Measurements from ENCODE around the gene DOCK3.
"Not testable (repeated sequence)": the region's sequence is repeated elsewhere in the genome, so short reads cannot be mapped to it uniquely, and the experiment has no call there.

- not testable (repeated sequence) for TF ChIP-seq CTCF, EP300, POLR2A (IDR thresholded peaks at IDR 0.05)
Observed at GRCh38 chr3:50882733-50883132, 208.0 kb downstream of the DOCK3 start.
